Measurements from ENCODE around the gene ACBD4. TPM values are rescaled to one million over a fixed set of nuclear protein-coding genes. Genes with fewer than 3 reads are reported as not detected.
A peak's percentile ranks its signal among the peaks of the same experiment; 100 is the strongest.

Gene ACBD4
- total RNA-seq, 1 donor from 2014 or later = 5.5 TPM

- DNase-seq (ENCODE audit: low read depth, low spot score) = no peak
- H3K27me3 Mint-ChIP-seq (ENCODE audit: low read depth) = peaks cover 17% of the 10 kb centered on the region
- H3K4me1 Mint-ChIP-seq = peaks cover 51% of the 10 kb centered on the region
- H3K27ac Mint-ChIP-seq (ENCODE audit: unreplicated experiment) = no peak overlapping the region
- H3K9me3 Mint-ChIP-seq = no peaks in the 10 kb centered on the region
- no peaks in the 10 kb centered on the region for H3K36me3 Mint-ChIP-seq (ENCODE audit: low read depth)
- peak overlapping the region; percentile 95 for H3K4me3 Mint-ChIP-seq
- no peak for TF ChIP-seq CTCF (conservative IDR thresholded peaks at IDR 0.05)
Observed at GRCh38 chr17:45146592-45146889, 11.1 kb downstream of the ACBD4 start.

- TF ChIP-seq CTCF (conservative IDR thresholded peaks at IDR 0.05) = no peak
- Mint-ChIP-seq H3K27me3 (ENCODE audit: low read depth) (peaks cover 17% of the 10 kb centered on the region), H3K4me1 (peaks cover 56% of the 10 kb centered on the region), H3K27ac (ENCODE audit: unreplicated experiment) (peak overlapping the region; percentile 100), H3K4me3 (peak overlapping the region; percentile 95), H3K9me3 (no peaks in the 10 kb centered on the region), H3K36me3 (ENCODE audit: low read depth) (no peaks in the 10 kb centered on the region)
- DNase-seq (ENCODE audit: low read depth, low spot score) = no peak
Observed at GRCh38 chr17:45146890-45147580, 11.5 kb downstream of the ACBD4 start.

- no peaks in the 10 kb centered on the region for H3K36me3 Mint-ChIP-seq (ENCODE audit: low read depth)
- DNase-seq (ENCODE audit: low read depth, low spot score) = peak; percentile 73
- peaks cover 56% of the 10 kb centered on the region for H3K4me1 Mint-ChIP-seq
- peaks cover 17% of the 10 kb centered on the region for H3K27me3 Mint-ChIP-seq (ENCODE audit: low read depth)
- no peaks in the 10 kb centered on the region for H3K9me3 Mint-ChIP-seq
- H3K4me3 Mint-ChIP-seq = peak overlapping the region; percentile 95
- H3K27ac Mint-ChIP-seq (ENCODE audit: unreplicated experiment) = peak overlapping the region; percentile 100
- TF ChIP-seq CTCF (conservative IDR thresholded peaks at IDR 0.05) = no peak
Observed at GRCh38 chr17:45147581-45148182, 12.2 kb downstream of the ACBD4 start.

- no peaks in the 10 kb centered on the region for H3K9me3 Mint-ChIP-seq
- H3K27me3 Mint-ChIP-seq (ENCODE audit: low read depth) = peaks cover 17% of the 10 kb centered on the region
- peak within 1 kb of the TSS; percentile 95 for H3K4me3 Mint-ChIP-seq
- peaks cover 56% of the 10 kb centered on the region for H3K4me1 Mint-ChIP-seq
- TF ChIP-seq CTCF (conservative IDR thresholded peaks at IDR 0.05) = no peak
- H3K36me3 Mint-ChIP-seq (ENCODE audit: low read depth) = no peaks in the 10 kb centered on the region
- peak within 1 kb of the TSS; percentile 100 for H3K27ac Mint-ChIP-seq (ENCODE audit: unreplicated experiment)
- DNase-seq (ENCODE audit: low read depth, low spot score) = peak; percentile 100
Observed at GRCh38 chr17:45148183-45149036, 12.9 kb downstream of the ACBD4 start, which contains the start of gene HEXIM1. Gene HEXIM1, plus strand, starts transcription at chr17:45148475. Its CDS starts 716 bp downstream, at chr17:45149191.

- H3K36me3 Mint-ChIP-seq (ENCODE audit: low read depth) = no peaks in the 10 kb centered on the region
- TF ChIP-seq CTCF (conservative IDR thresholded peaks at IDR 0.05) = peak; percentile 76
- peaks cover 17% of the 10 kb centered on the region for H3K27me3 Mint-ChIP-seq (ENCODE audit: low read depth)
- peak overlapping the region; percentile 99 for H3K27ac Mint-ChIP-seq (ENCODE audit: unreplicated experiment)
- DNase-seq (ENCODE audit: low read depth, low spot score) = peak; percentile 78
- peak overlapping the region; percentile 95 for H3K4me3 Mint-ChIP-seq
- no peaks in the 10 kb centered on the region for H3K9me3 Mint-ChIP-seq
- H3K4me1 Mint-ChIP-seq = peaks cover 56% of the 10 kb centered on the region
Observed at GRCh38 chr17:45149037-45149668, 13.7 kb downstream of the ACBD4 start.

All from neural crest cell (in vitro differentiated cells).